ENCODE results near the gene ATOH7.

Gene ATOH7

GRCh38 chr10:68271196-68271882, 39.4 kb upstream of the ATOH7 start:
- H3K4me3 ChIP-seq (ENCODE audit: low read depth, low read length), result no peak overlapping the region
- TF ChIP-seq CTCF (conservative IDR thresholded peaks at IDR 0.05; ENCODE audit: low read depth, low read length), result no peak
- DNase-seq (ENCODE audit: low read depth), result peak; percentile 37

- TF ChIP-seq CTCF (conservative IDR thresholded peaks at IDR 0.05; ENCODE audit: low read depth, low read length), result no peak
- H3K4me3 ChIP-seq (ENCODE audit: low read depth, low read length), result no peak overlapping the region
- no peak for DNase-seq (ENCODE audit: low read depth)
These were observed 37.8 kb upstream of the ATOH7 start for GRCh38 chr10:68269562-68270290.

- TF ChIP-seq CTCF (conservative IDR thresholded peaks at IDR 0.05; ENCODE audit: low read depth, low read length), result no peak
- H3K4me3 ChIP-seq (ENCODE audit: low read depth, low read length), result no peak overlapping the region
- DNase-seq (ENCODE audit: low read depth), result peak; percentile 77
These were observed 29.4 kb upstream of the ATOH7 start for GRCh38 chr10:68261132-68261856.

- H3K4me3 ChIP-seq (ENCODE audit: low read depth, low read length), result no peak overlapping the region
- no peak for TF ChIP-seq CTCF (conservative IDR thresholded peaks at IDR 0.05; ENCODE audit: low read depth, low read length)
- DNase-seq (ENCODE audit: low read depth), result no peak
These were observed 21.4 kb upstream of the ATOH7 start for GRCh38 chr10:68253346-68253745.

GRCh38 chr10:68251625-68252495, 19.9 kb upstream of the ATOH7 start:
- TF ChIP-seq CTCF (conservative IDR thresholded peaks at IDR 0.05; ENCODE audit: low read depth, low read length), result no peak
- H3K4me3 ChIP-seq (ENCODE audit: low read depth, low read length), result no peak overlapping the region
- DNase-seq (ENCODE audit: low read depth), result no peak

GRCh38 chr10:68251151-68251550, 19.2 kb upstream of the ATOH7 start:
- H3K4me3 ChIP-seq (ENCODE audit: low read depth, low read length), result no peak overlapping the region
- DNase-seq (ENCODE audit: low read depth), result no peak
- no peak for TF ChIP-seq CTCF (conservative IDR thresholded peaks at IDR 0.05; ENCODE audit: low read depth, low read length)

Measured in choroid plexus epithelial cell (primary cell).